BE2C (cell line): ENCODE measurements around the gene PPFIA1.

ENCODE experiments used
- DNase-seq: peaks from one replicate; pipeline ENCODE4 v3.0.0-alpha.2; 2020
- H3K27me3 ChIP-seq: fragments of 250-450 bp; sonication (Bioruptor Pico); 2 replicates; pipeline ENCODE4 v1.5.1; 2020; ENCODE audit warnings: mild to moderate bottlenecking
- H3K36me3 ChIP-seq: fragments of 250-450 bp; sonication (Bioruptor Pico); 2 replicates; pipeline ENCODE4 v1.5.1; 2020; ENCODE audit warnings: mild to moderate bottlenecking
- H3K4me1 ChIP-seq: fragments of 250-450 bp; sonication (Bioruptor Pico); 2 replicates; pipeline ENCODE4 v1.5.1; 2020
- H3K4me3 ChIP-seq: 2 replicates; pipeline ENCODE4 v1.5.1; 2011; ENCODE audit warnings: low read depth, low read length
- H3K9me3 ChIP-seq: fragments of 250-450 bp; sonication (Bioruptor Pico); 2 replicates; pipeline ENCODE4 v1.5.1; 2020
- CTCF ChIP-seq: IDR thresholded peaks from 2 replicates; pipeline ENCODE4 v1.5.1; 2012; ENCODE audit warnings: mild to moderate bottlenecking, low read depth, low read length

Gene PPFIA1

GRCh38 chr11:70319396-70320076, 49.0 kb downstream of the PPFIA1 start:
- H3K4me1 ChIP-seq = no peaks in the 10 kb centered on the region
- no peak for DNase-seq
- H3K27me3 ChIP-seq = 0 out of 2 replicates have a peak, but pooled peaks cover 3% of the 10 kb centered on the region
- H3K4me3 ChIP-seq = no peak overlapping the region
- H3K36me3 ChIP-seq = peaks cover 18% of the 10 kb centered on the region
- no peaks in the 10 kb centered on the region for H3K9me3 ChIP-seq
- TF ChIP-seq CTCF = no peak

GRCh38 chr11:70322666-70323065, 52.2 kb downstream of the PPFIA1 start:
- DNase-seq = no peak
- Histone ChIP-seq H3K27me3 (no peaks in the 10 kb centered on the region), H3K4me1 (no peaks in the 10 kb centered on the region), H3K4me3 (no peak overlapping the region), H3K9me3 (no peaks in the 10 kb centered on the region), H3K36me3 (peaks cover 36% of the 10 kb centered on the region)
- no peak for TF ChIP-seq CTCF

- DNase-seq = no peak
- TF ChIP-seq CTCF = no peak
- no peaks in the 10 kb centered on the region for H3K4me1 ChIP-seq
- peaks cover 36% of the 10 kb centered on the region for H3K36me3 ChIP-seq
- H3K9me3 ChIP-seq = no peaks in the 10 kb centered on the region
- no peak overlapping the region for H3K4me3 ChIP-seq
- no peaks in the 10 kb centered on the region for H3K27me3 ChIP-seq
Observed at GRCh38 chr11:70323806-70324205, 53.3 kb downstream of the PPFIA1 start.

- no peak for TF ChIP-seq CTCF
- H3K4me3 ChIP-seq = no peak overlapping the region
- DNase-seq = no peak
- no peaks in the 10 kb centered on the region for H3K4me1 ChIP-seq
- no peaks in the 10 kb centered on the region for H3K27me3 ChIP-seq
- H3K36me3 ChIP-seq = peaks cover 35% of the 10 kb centered on the region
- no peaks in the 10 kb centered on the region for H3K9me3 ChIP-seq
Observed at GRCh38 chr11:70324376-70325115, 54.1 kb downstream of the PPFIA1 start.

GRCh38 chr11:70325824-70326223, 55.3 kb downstream of the PPFIA1 start:
- no peak for DNase-seq
- TF ChIP-seq CTCF = no peak
- H3K4me3 ChIP-seq = no peak overlapping the region
- H3K36me3 ChIP-seq = peaks cover 36% of the 10 kb centered on the region
- no peaks in the 10 kb centered on the region for H3K4me1 ChIP-seq
- no peaks in the 10 kb centered on the region for H3K9me3 ChIP-seq
- no peaks in the 10 kb centered on the region for H3K27me3 ChIP-seq

GRCh38 chr11:70326365-70326811, 55.9 kb downstream of the PPFIA1 start:
- Histone ChIP-seq H3K27me3 (no peaks in the 10 kb centered on the region), H3K4me1 (no peaks in the 10 kb centered on the region), H3K4me3 (no peak overlapping the region), H3K36me3 (peaks cover 34% of the 10 kb centered on the region), H3K9me3 (no peaks in the 10 kb centered on the region)
- TF ChIP-seq CTCF = no peak
- no peak for DNase-seq
